Thyroid gland (tissue), 4 donors: ENCODE measurements around the gene NKX1-1.

ENCODE experiments used
- POLR2A ChIP-seq, 2 donors: fragments of 450-650 bp; IDR thresholded peaks; one replicate each; pipeline ENCODE4 v1.6.1; 2017; ENCODE audit warnings: antibody characterized with exemption in 2 of 2, mild to moderate bottlenecking in 2 of 2, moderate library complexity in 1 of 2
- TF ChIP-seq, protein P1 (sequence below), 6 experiments: fragments of 200-600 bp in 3 of 6; fragments of 450-650 bp in 3 of 6; sonication (generic) in 3 of 6; IDR thresholded peaks; one replicate each; pipeline ENCODE4 v1.5.1; 2016 to 2019; ENCODE audit warnings: antibody characterized with exemption in 6 of 6, mild to moderate bottlenecking in 2 of 6, inconsistent platforms in 1 of 6, moderate library complexity in 1 of 6

DNA sequence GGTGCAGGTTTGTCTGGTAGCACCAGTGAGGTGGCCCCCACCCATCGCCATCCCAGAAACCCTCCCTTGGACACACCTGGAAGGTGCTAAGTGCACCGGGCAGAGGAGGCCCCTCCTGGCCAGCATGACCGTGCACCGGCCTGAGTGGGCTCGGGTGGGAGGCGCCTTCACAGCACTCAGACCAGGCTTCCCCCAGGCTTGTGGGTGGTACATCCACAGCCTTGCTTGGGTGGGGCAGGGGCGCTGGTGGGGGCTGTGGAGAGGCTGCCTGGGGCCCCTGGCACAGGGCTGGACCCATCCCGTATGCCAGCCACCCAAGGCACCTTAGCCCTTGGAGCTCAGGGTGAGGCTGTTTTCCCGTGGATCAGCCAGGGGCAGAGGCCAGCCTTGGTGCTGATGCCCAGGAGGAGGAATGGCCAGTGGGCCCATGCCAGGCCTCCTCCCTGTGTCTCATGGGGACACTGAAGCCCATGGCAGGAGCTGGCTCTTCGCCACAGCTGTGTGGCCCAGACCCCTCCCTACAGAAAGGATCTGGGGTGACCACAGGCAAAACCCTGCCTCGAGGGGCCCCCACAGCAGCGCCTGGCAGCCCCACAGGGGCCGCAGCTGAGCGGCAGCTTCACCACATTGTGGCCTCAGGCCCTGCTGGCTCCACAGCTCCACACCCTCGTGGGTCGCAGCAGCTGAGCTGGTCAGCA, 21.4 kb downstream of the NKX1-1 start:
- TF ChIP-seq, protein P1, sequence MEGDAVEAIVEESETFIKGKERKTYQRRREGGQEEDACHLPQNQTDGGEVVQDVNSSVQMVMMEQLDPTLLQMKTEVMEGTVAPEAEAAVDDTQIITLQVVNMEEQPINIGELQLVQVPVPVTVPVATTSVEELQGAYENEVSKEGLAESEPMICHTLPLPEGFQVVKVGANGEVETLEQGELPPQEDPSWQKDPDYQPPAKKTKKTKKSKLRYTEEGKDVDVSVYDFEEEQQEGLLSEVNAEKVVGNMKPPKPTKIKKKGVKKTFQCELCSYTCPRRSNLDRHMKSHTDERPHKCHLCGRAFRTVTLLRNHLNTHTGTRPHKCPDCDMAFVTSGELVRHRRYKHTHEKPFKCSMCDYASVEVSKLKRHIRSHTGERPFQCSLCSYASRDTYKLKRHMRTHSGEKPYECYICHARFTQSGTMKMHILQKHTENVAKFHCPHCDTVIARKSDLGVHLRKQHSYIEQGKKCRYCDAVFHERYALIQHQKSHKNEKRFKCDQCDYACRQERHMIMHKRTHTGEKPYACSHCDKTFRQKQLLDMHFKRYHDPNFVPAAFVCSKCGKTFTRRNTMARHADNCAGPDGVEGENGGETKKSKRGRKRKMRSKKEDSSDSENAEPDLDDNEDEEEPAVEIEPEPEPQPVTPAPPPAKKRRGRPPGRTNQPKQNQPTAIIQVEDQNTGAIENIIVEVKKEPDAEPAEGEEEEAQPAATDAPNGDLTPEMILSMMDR (IDR thresholded peaks at IDR 0.05): no peak
- no peak for TF ChIP-seq POLR2A (IDR thresholded peaks at IDR 0.05)
